ENCODE results near the gene CYP21A2. TPM values are rescaled to one million over a fixed set of nuclear protein-coding genes. Genes with fewer than 3 reads are reported as not detected.
"Not testable (repeated sequence)": the region's sequence is repeated elsewhere in the genome, so short reads cannot be mapped to it uniquely, and the experiment has no call there.

CYP21A2 gene
- total RNA-seq, 3 donors from 2014 or later (not counting 1 experiment from before 2014, with no cell fraction given), result 0.28 to 0.43 TPM; not detected in 1

DNA sequence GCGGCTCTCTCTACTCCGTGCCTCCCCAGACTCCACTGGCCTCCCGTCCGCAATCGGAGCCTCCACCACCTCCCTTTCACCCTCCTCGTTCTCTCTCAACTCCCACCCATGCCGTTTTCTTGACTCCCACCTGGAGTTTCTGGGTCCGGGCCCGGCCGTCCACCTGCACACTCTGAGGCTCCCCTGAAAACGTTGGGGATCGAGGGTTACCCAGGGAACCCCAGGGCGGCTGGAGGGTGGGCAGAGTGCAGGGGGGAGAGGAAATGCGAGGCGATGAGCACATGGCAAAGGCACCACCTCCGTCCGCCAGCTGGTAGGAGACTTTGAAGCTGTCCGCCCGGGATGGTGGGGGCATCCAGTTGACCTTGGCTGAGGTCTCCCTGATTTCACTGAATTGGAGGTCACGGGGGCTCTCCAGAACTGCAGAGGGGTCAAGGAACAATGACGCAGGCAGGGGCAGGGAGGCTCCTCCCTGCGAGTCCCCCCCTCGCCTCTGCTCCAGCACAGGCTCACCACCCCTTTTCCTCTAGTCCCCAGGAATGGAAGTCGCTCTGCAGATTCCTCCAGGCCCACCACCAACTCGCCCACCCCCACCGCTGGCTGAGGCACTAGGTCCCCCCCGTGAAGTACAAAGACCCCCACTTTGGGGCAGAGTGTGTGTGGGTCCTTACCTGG lies 27.2 kb upstream of the CYP21A2 start:
- intact Hi-C loops (cut with micrococcal nuclease); H3K27ac ChIP-seq (ENCODE audit: low read length); H3K4me3 Mint-ChIP-seq; H3K36me3 ChIP-seq (ENCODE audit: control insufficient read depth, insufficient read depth, low read length); H3K27me3 Mint-ChIP-seq (ENCODE audit: low read depth in 2 of 2); H3K4me1 Mint-ChIP-seq; ATAC-seq; H3K36me3 Mint-ChIP-seq; H3K4me3 ChIP-seq (ENCODE audit: low read length); H3K27me3 ChIP-seq (ENCODE audit: control insufficient read depth, insufficient read depth, low read length); H3K27ac Mint-ChIP-seq; DNase-seq; H3K9me3 Mint-ChIP-seq; H3K9me3 ChIP-seq (ENCODE audit: control insufficient read depth, insufficient read depth, low read length); H3K4me1 ChIP-seq (ENCODE audit: control insufficient read depth, insufficient read depth, low read length): not testable (repeated sequence)
- 85% methylated on average over 14 of the region's 27 CpGs for WGBS (ENCODE audit: insufficient coverage)

DNA sequence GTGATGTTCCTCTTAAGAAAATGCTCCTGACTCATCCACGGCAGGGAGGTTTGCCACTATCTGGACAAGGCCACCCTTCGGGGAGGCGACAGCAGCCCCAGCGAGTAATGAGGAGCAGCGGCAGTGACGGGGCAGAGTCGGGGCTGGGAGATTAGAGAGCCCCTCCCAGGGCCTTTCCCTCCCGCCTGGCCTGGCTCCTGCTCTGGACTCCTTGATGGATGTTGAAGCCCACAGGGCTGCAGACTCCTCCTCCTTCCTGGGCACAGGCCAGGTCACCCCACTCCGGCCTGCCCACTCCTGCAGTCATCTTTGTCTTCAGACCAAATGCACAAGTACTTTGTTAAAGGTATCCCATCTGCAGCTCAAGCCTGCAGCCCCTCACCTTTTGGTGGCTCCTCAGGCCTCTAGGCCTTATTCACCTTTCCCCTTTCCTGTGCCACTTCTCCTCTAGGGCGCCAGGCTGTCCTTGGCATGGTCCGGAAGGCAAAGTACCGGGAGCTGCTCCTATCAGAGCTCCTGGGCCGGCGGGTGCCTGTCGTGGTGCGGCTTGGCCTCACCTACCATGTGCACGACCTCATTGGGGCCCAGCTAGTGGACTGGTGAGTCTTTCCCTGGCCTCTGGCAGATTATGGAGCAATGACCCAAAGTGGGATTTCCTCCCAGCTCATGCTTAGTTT lies 25.1 kb upstream of the CYP21A2 start:
- ATAC-seq; H3K36me3 Mint-ChIP-seq; intact Hi-C loops (cut with micrococcal nuclease); H3K4me1 Mint-ChIP-seq; H3K4me3 Mint-ChIP-seq; H3K4me1 ChIP-seq (ENCODE audit: control insufficient read depth, insufficient read depth, low read length); H3K27ac ChIP-seq (ENCODE audit: low read length); H3K9me3 Mint-ChIP-seq; H3K4me3 ChIP-seq (ENCODE audit: low read length); H3K27me3 ChIP-seq (ENCODE audit: control insufficient read depth, insufficient read depth, low read length); H3K27me3 Mint-ChIP-seq (ENCODE audit: low read depth in 2 of 2); DNase-seq; H3K36me3 ChIP-seq (ENCODE audit: control insufficient read depth, insufficient read depth, low read length); H3K9me3 ChIP-seq (ENCODE audit: control insufficient read depth, insufficient read depth, low read length); H3K27ac Mint-ChIP-seq: not testable (repeated sequence)
- 92% methylated on average over 12 of the region's 17 CpGs for WGBS (ENCODE audit: insufficient coverage)

DNA sequence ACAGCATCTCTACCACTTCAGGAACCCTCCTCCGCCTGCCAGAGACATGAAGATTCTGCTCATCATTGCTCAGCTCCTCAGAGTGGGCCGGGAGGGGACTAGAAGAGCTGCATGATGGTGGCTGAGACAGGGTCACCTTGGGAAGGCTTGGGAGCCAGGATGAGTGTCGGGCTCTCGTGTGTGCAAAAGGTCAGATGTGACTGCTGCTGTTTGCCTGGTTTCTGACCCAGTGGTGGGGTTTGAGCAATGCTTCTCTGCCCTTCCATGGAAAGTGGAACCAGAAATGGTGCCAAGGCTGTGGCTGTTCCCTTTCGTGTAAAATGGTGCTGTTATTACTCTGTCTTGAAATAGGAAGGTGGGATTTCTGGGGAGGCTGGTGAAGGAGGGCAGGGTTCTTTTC lies 24.5 kb upstream of the CYP21A2 start:
- H3K9me3 ChIP-seq (ENCODE audit: control insufficient read depth, insufficient read depth, low read length); intact Hi-C loops (cut with micrococcal nuclease); H3K4me3 ChIP-seq (ENCODE audit: low read length); H3K27ac ChIP-seq (ENCODE audit: low read length); H3K4me1 Mint-ChIP-seq; H3K36me3 Mint-ChIP-seq; H3K4me1 ChIP-seq (ENCODE audit: control insufficient read depth, insufficient read depth, low read length); H3K9me3 Mint-ChIP-seq; DNase-seq; H3K4me3 Mint-ChIP-seq; H3K36me3 ChIP-seq (ENCODE audit: control insufficient read depth, insufficient read depth, low read length); H3K27ac Mint-ChIP-seq; ATAC-seq; H3K27me3 ChIP-seq (ENCODE audit: control insufficient read depth, insufficient read depth, low read length); H3K27me3 Mint-ChIP-seq (ENCODE audit: low read depth in 2 of 2): not testable (repeated sequence)
- no CpG with 5 or more reads among the region's 5 CpGs for WGBS (ENCODE audit: insufficient coverage)

DNA sequence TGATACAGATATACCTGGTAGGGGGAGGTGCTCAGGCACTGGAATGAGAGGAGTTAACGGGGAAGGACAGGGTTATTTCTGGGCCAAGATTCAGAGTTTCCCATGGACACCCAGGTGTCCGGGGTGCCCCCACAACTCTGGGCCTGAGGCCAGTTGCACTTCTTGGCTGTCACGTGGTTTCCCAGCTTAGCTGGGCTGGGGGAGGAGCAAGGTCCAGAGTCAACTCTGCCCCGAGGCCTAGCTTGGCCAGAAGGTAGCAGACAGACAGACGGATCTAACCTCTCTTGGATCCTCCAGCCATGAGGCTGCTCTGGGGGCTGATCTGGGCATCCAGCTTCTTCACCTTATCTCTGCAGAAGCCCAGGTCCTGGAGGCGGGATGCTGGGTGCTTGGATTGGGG lies 23.7 kb upstream of the CYP21A2 start, which contains the start of gene C4B:
Gene C4B, plus strand, starts transcription at position 249 of the 400 bp plus-strand sequence. Its CDS starts 51 bp downstream, at position 300.
- H3K27ac Mint-ChIP-seq; H3K4me1 ChIP-seq (ENCODE audit: control insufficient read depth, insufficient read depth, low read length); H3K27me3 ChIP-seq (ENCODE audit: control insufficient read depth, insufficient read depth, low read length); intact Hi-C loops (cut with micrococcal nuclease); H3K4me3 Mint-ChIP-seq; H3K4me1 Mint-ChIP-seq; H3K27me3 Mint-ChIP-seq (ENCODE audit: low read depth in 2 of 2); H3K27ac ChIP-seq (ENCODE audit: low read length); H3K9me3 Mint-ChIP-seq; ATAC-seq; H3K36me3 Mint-ChIP-seq; H3K36me3 ChIP-seq (ENCODE audit: control insufficient read depth, insufficient read depth, low read length); H3K9me3 ChIP-seq (ENCODE audit: control insufficient read depth, insufficient read depth, low read length); H3K4me3 ChIP-seq (ENCODE audit: low read length); DNase-seq: not testable (repeated sequence)
- whole genome bisulfite sequencing (ENCODE audit: insufficient coverage), result no CpG with 5 or more reads among the region's 6 CpGs

DNA sequence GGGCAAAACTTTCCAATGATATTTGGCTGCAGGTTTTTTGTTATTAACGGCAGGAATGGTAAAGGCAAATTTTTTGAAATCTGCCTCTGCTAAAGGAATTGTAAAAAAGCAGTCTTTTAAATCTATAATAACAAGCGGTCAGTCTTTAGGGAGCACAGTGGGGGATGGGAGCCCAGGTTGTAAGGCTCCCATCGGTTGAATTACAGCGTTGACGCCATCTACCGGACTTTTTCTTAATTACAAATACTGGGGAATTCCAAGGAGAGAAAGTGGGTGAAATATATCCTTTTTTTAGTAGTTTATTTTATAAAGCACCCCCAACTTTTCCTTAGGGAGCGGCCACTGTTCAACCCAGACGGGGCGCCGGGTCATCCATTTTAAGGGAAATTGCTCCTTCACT lies 16.1 kb upstream of the CYP21A2 start:
- H3K27me3 ChIP-seq (ENCODE audit: control insufficient read depth, insufficient read depth, low read length); H3K4me3 Mint-ChIP-seq; H3K4me3 ChIP-seq (ENCODE audit: low read length); H3K27ac ChIP-seq (ENCODE audit: low read length); H3K4me1 ChIP-seq (ENCODE audit: control insufficient read depth, insufficient read depth, low read length); H3K36me3 ChIP-seq (ENCODE audit: control insufficient read depth, insufficient read depth, low read length); H3K27ac Mint-ChIP-seq; H3K36me3 Mint-ChIP-seq; intact Hi-C loops (cut with micrococcal nuclease); H3K9me3 Mint-ChIP-seq; DNase-seq; H3K9me3 ChIP-seq (ENCODE audit: control insufficient read depth, insufficient read depth, low read length); H3K27me3 Mint-ChIP-seq (ENCODE audit: low read depth in 2 of 2); H3K4me1 Mint-ChIP-seq: not testable (repeated sequence)
- peak in 1 of 3 donors; percentile 50 for ATAC-seq
- WGBS (ENCODE audit: insufficient coverage), result no CpG with 5 or more reads among the region's 10 CpGs

DNA sequence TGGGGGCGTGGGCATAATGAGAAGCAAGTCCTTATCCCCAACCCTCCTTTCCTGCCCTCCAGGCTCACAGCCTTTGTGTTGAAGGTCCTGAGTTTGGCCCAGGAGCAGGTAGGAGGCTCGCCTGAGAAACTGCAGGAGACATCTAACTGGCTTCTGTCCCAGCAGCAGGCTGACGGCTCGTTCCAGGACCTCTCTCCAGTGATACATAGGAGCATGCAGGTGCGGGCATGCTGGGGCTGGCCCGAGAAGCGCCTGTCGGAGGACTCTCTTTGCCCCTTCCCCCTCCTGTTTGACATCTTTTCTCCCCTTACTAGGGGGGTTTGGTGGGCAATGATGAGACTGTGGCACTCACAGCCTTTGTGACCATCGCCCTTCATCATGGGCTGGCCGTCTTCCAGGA lies 9.6 kb upstream of the CYP21A2 start:
- H3K36me3 Mint-ChIP-seq; H3K9me3 ChIP-seq (ENCODE audit: control insufficient read depth, insufficient read depth, low read length); DNase-seq; H3K27me3 ChIP-seq (ENCODE audit: control insufficient read depth, insufficient read depth, low read length); H3K36me3 ChIP-seq (ENCODE audit: control insufficient read depth, insufficient read depth, low read length); H3K4me3 ChIP-seq (ENCODE audit: low read length); H3K27me3 Mint-ChIP-seq (ENCODE audit: low read depth in 2 of 2); H3K4me1 Mint-ChIP-seq; intact Hi-C loops (cut with micrococcal nuclease); H3K4me3 Mint-ChIP-seq; ATAC-seq; H3K27ac Mint-ChIP-seq; H3K9me3 Mint-ChIP-seq; H3K27ac ChIP-seq (ENCODE audit: low read length); H3K4me1 ChIP-seq (ENCODE audit: control insufficient read depth, insufficient read depth, low read length): not testable (repeated sequence)
- WGBS (ENCODE audit: insufficient coverage), result 94% methylated on average over 3 of the region's 10 CpGs

DNA sequence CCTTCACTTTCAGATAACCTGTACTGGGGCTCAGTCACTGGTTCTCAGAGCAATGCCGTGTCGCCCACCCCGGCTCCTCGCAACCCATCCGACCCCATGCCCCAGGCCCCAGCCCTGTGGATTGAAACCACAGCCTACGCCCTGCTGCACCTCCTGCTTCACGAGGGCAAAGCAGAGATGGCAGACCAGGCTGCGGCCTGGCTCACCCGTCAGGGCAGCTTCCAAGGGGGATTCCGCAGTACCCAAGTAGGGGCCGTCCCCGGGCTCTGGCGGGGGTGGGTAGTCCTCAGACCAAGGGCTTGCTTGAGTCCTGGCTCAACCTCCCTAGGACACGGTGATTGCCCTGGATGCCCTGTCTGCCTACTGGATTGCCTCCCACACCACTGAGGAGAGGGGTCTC lies 8.7 kb upstream of the CYP21A2 start:
- not testable (repeated sequence) for ATAC-seq, H3K36me3 Mint-ChIP-seq
- 83% methylated on average over 4 of the region's 14 CpGs for WGBS (ENCODE audit: insufficient coverage)

More for the DNA sequence above, 8.7 kb upstream of the CYP21A2 start:
- H3K27ac ChIP-seq (ENCODE audit: low read length); H3K4me3 Mint-ChIP-seq; H3K9me3 Mint-ChIP-seq; H3K9me3 ChIP-seq (ENCODE audit: control insufficient read depth, insufficient read depth, low read length); DNase-seq; H3K36me3 ChIP-seq (ENCODE audit: control insufficient read depth, insufficient read depth, low read length); H3K27me3 ChIP-seq (ENCODE audit: control insufficient read depth, insufficient read depth, low read length); intact Hi-C loops (cut with micrococcal nuclease); H3K27me3 Mint-ChIP-seq (ENCODE audit: low read depth in 2 of 2); H3K4me1 Mint-ChIP-seq; H3K4me1 ChIP-seq (ENCODE audit: control insufficient read depth, insufficient read depth, low read length); H3K27ac Mint-ChIP-seq; H3K4me3 ChIP-seq (ENCODE audit: low read length): not testable (repeated sequence)
